Stimulated activated CD4-positive, alpha-beta T cell treated with anti-CD3 and anti-CD28 coated beads, Interleukin-4, amount 100 ng/mL, for 48 hours (primary cell): ENCODE data around the gene PCDH9.

Source experiments
- DNase-seq, 2 donors: peaks; one replicate each; pipeline ENCODE4 v3.0.0-alpha.2; 2020; ENCODE audit warnings: low read depth in 2 of 2

Gene PCDH9

GRCh38 chr13:66565279-66565678, 664.9 kb downstream of the PCDH9 start:
- DNase-seq: no peak

- DNase-seq: no peak
These were observed 667.1 kb downstream of the PCDH9 start for GRCh38 chr13:66563076-66563475.

- no peak for DNase-seq
These were observed 668.1 kb downstream of the PCDH9 start for GRCh38 chr13:66562054-66562453.

- no peak for DNase-seq
These were observed 669.1 kb downstream of the PCDH9 start for GRCh38 chr13:66560991-66561390.

GRCh38 chr13:66560189-66560588, 669.9 kb downstream of the PCDH9 start:
- no peak for DNase-seq

- DNase-seq: no peak
These were observed 671.0 kb downstream of the PCDH9 start for GRCh38 chr13:66559093-66559492.

- no peak for DNase-seq
These were observed 671.6 kb downstream of the PCDH9 start for GRCh38 chr13:66558506-66558905.

- no peak for DNase-seq
These were observed 672.8 kb downstream of the PCDH9 start for GRCh38 chr13:66557357-66557756.

- DNase-seq: no peak
These were observed 673.8 kb downstream of the PCDH9 start for GRCh38 chr13:66556306-66556705.

- no peak for DNase-seq
These were observed 676.7 kb downstream of the PCDH9 start for GRCh38 chr13:66553391-66553790.

GRCh38 chr13:66551128-66551527, 679.0 kb downstream of the PCDH9 start:
- DNase-seq: no peak

- no peak for DNase-seq
These were observed 682.5 kb downstream of the PCDH9 start for GRCh38 chr13:66547685-66548084.

- no peak for DNase-seq
These were observed 683.4 kb downstream of the PCDH9 start for GRCh38 chr13:66546534-66547379.

GRCh38 chr13:66543780-66544179, 686.4 kb downstream of the PCDH9 start:
- no peak for DNase-seq

- DNase-seq: no peak
These were observed 692.7 kb downstream of the PCDH9 start for GRCh38 chr13:66537417-66537816.

GRCh38 chr13:66536746-66537145, 693.4 kb downstream of the PCDH9 start:
- DNase-seq: no peak

GRCh38 chr13:66534561-66534960, 695.6 kb downstream of the PCDH9 start:
- no peak for DNase-seq

- DNase-seq: no peak
These were observed 697.3 kb downstream of the PCDH9 start for GRCh38 chr13:66532845-66533244.

- DNase-seq: no peak
These were observed 698.0 kb downstream of the PCDH9 start for GRCh38 chr13:66532146-66532545.

- no peak for DNase-seq
These were observed 699.5 kb downstream of the PCDH9 start for GRCh38 chr13:66530686-66531085.

- no peak for DNase-seq
These were observed 700.0 kb downstream of the PCDH9 start for GRCh38 chr13:66530158-66530557.

GRCh38 chr13:66528944-66529576, 701.1 kb downstream of the PCDH9 start:
- DNase-seq: no peak

- no peak for DNase-seq
These were observed 702.0 kb downstream of the PCDH9 start for GRCh38 chr13:66528180-66528579.
